HG03521 (cell line): ENCODE measurements around the gene DNAJC17.

Experiments
- ATAC-seq: cut with Tn5 transposase; IDR thresholded peaks from one replicate; pipeline ENCODE4 v1.9.1; 2021; ENCODE audit warnings: mild to moderate bottlenecking, moderate library complexity; ENCODE audit not compliant: unreplicated experiment

DNAJC17 gene

GRCh38 chr15:40793216-40793989, 13.9 kb downstream of the DNAJC17 start:
- ATAC-seq: no peak

- no peak for ATAC-seq
Measured at GRCh38 chr15:40792394-40792793, 14.9 kb downstream of the DNAJC17 start.

- ATAC-seq: no peak
Measured at GRCh38 chr15:40790718-40791117, 16.6 kb downstream of the DNAJC17 start.

GRCh38 chr15:40789999-40790398, 17.3 kb downstream of the DNAJC17 start:
- no peak for ATAC-seq

GRCh38 chr15:40789119-40789518, 18.2 kb downstream of the DNAJC17 start:
- no peak for ATAC-seq

GRCh38 chr15:40787991-40788390, 19.3 kb downstream of the DNAJC17 start:
- ATAC-seq: no peak

- ATAC-seq: no peak
Measured at GRCh38 chr15:40787344-40787841, 19.9 kb downstream of the DNAJC17 start.

- no peak for ATAC-seq
Measured at GRCh38 chr15:40785814-40786213, 21.5 kb downstream of the DNAJC17 start.

- no peak for ATAC-seq
Measured at GRCh38 chr15:40785164-40785563, 22.1 kb downstream of the DNAJC17 start.

- peak; percentile 56 for ATAC-seq
Measured at GRCh38 chr15:40782609-40783227, 24.6 kb downstream of the DNAJC17 start.

- no peak for ATAC-seq
Measured at GRCh38 chr15:40776537-40777141, 30.6 kb downstream of the DNAJC17 start.

- ATAC-seq: no peak
Measured at GRCh38 chr15:40775740-40776536, 31.3 kb downstream of the DNAJC17 start.

- ATAC-seq: no peak
Measured at GRCh38 chr15:40775007-40775406, 32.3 kb downstream of the DNAJC17 start.

GRCh38 chr15:40773902-40774301, 33.4 kb downstream of the DNAJC17 start:
- no peak for ATAC-seq

GRCh38 chr15:40773496-40773895, 33.8 kb downstream of the DNAJC17 start:
- no peak for ATAC-seq

GRCh38 chr15:40772014-40772413, 35.3 kb downstream of the DNAJC17 start:
- ATAC-seq: no peak

- no peak for ATAC-seq
Measured at GRCh38 chr15:40771242-40771641, 36.0 kb downstream of the DNAJC17 start.

GRCh38 chr15:40770147-40770721, 37.0 kb downstream of the DNAJC17 start:
- ATAC-seq: no peak

GRCh38 chr15:40769274-40770146, 37.8 kb downstream of the DNAJC17 start, which contains the start of gene C15orf62:
Gene C15orf62 (plus strand): TSS chr15:40769980. CDS start chr15:40770496, 516 bp downstream.
- ATAC-seq: no peak
